Measurements from ENCODE around the gene ANTXR2.

GRCh38 chr4:80075995-80076675, 3.1 kb upstream of the ANTXR2 start:
- TF ChIP-seq CTCF (IDR thresholded peaks at IDR 0.05) (no peak), POLR2A (IDR thresholded peaks at IDR 0.05) (no peak)

Data from heart left ventricle (tissue), 13 donors.